ENCODE data around the gene GANC.

The GANC gene

GRCh38 chr15:42394106-42394505 lies 121.1 kb downstream of the GANC start:
- Histone ChIP-seq H3K27ac (ENCODE audit: extremely low read depth, low read depth, low read length) (no peak overlapping the region), H3K4me1 (ENCODE audit: control insufficient read depth, insufficient read depth, low read length) (no peaks in the 10 kb centered on the region), H3K4me3 (ENCODE audit: low read depth, low read length) (no peak overlapping the region), H3K9me3 (ENCODE audit: control insufficient read depth, insufficient read depth, low read depth, low read length) (no peaks in the 10 kb centered on the region), H3K36me3 (ENCODE audit: control insufficient read depth in 2 of 2, insufficient read depth in 1 of 2, low read length in 2 of 2) (no peaks in the 10 kb centered on the region)
- ChIA-PET CTCF (no interaction called here), POLR2A (no interaction called here)
- TF ChIP-seq MEIS1 (CRISPR knock-in tag; IDR thresholded peaks at IDR 0.05; ENCODE audit: borderline replicate concordance) (no peak), ZNF366 (tag by site-specific recombination; conservative IDR thresholded peaks at IDR 0.05) (no peak), ZBTB6 (tag by site-specific recombination; IDR thresholded peaks at IDR 0.05) (no peak)

DNA sequence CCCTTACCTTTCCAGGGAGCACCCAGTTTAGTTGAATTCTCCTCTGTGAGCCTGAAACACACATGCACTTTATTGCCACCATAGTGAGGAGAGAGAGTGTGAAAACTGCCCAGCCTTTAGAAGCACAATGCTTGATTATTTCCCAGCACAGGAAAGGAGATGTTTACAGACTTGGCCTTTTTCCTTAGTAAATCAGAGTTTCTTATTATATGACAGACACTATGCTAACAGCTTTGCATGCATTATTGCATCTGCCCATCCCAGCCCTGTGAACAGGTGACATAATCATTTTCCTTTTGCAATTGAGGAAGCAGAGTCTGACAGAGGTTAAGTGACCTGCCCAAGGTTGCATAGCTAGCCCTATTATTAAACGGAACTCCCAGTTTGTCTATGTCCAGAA lies 122.8 kb downstream of the GANC start:
- no peak overlapping the region for H3K4me3 ChIP-seq (ENCODE audit: low read depth, low read length)
- TF ChIP-seq, protein P1, sequence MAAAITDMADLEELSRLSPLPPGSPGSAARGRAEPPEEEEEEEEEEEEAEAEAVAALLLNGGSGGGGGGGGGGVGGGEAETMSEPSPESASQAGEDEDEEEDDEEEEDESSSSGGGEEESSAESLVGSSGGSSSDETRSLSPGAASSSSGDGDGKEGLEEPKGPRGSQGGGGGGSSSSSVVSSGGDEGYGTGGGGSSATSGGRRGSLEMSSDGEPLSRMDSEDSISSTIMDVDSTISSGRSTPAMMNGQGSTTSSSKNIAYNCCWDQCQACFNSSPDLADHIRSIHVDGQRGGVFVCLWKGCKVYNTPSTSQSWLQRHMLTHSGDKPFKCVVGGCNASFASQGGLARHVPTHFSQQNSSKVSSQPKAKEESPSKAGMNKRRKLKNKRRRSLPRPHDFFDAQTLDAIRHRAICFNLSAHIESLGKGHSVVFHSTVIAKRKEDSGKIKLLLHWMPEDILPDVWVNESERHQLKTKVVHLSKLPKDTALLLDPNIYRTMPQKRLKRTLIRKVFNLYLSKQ (tag by site-specific recombination; IDR thresholded peaks at IDR 0.05; ENCODE audit: borderline replicate concordance): no peak
- TF ChIP-seq ZNF473 (tag by site-specific recombination; IDR thresholded peaks at IDR 0.05) (no peak), ZNF433 (tag by site-specific recombination; IDR thresholded peaks at IDR 0.05; ENCODE audit: low read depth) (no peak)
- H3K9me3 ChIP-seq (ENCODE audit: control insufficient read depth, insufficient read depth, low read depth, low read length): no peaks in the 10 kb centered on the region
- no peak overlapping the region for H3K27ac ChIP-seq (ENCODE audit: extremely low read depth, low read depth, low read length)
- ChIA-PET CTCF (no interaction called here), POLR2A (no interaction called here)
- no peaks in the 10 kb centered on the region for H3K36me3 ChIP-seq (ENCODE audit: control insufficient read depth in 2 of 2, insufficient read depth in 1 of 2, low read length in 2 of 2)
- no peaks in the 10 kb centered on the region for H3K4me1 ChIP-seq (ENCODE audit: control insufficient read depth, insufficient read depth, low read length)

DNA sequence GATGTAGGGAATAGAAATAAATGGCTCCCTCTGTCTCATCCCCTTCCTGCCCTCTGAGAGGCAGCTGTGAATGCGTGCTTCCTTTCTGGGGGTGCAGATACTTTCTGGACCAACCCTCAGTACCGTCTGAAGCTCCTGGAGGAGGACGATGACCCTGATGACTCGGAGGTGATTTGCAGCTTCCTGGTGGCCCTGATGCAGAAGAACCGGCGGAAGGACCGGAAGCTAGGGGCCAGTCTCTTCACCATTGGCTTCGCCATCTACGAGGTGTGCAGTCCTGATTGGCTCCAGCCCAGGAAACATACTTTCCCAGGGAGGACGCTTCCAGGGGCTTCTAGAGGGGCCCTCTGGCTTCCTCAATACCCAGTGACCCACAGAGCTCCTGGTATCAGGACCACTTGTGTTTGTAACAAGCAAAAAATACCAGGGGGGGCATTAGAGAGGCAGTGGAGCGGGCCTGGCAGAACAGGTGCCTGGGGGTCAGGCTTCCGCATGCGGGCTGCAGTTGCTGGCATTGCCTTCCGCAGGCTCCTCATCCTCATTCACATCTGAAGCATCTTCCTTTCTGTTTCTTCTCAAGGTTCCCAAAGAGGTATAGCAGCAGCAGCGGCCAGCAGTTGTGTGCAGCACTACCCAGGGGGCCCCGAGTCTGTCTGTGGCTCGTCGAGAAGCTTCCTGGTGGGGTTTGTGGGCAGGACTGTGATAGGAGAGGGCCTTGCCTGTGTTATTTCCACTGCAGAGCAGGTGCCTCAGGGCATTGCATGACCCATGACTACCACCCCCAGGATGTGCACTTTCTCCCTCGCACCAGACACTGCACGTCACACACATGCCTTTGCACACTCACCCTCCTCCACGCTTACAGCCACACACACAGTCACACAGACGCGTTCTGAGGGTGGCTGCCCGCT lies 128.8 kb downstream of the GANC start:
- ChIA-PET CTCF (interaction anchor here (1.2 to 1.3 kb wide), 2 partner anchors 16 to 318 kb away, joined by 3 to 6 read pairs; no protein-coding TSS in a partner anchor), POLR2A (no interaction called here)
- TF ChIP-seq ZXDB (tag by site-specific recombination; IDR thresholded peaks at IDR 0.05) (no peak), ZNF629 (tag by site-specific recombination; IDR thresholded peaks at IDR 0.05) (no peak), ZNF248 (tag by site-specific recombination; IDR thresholded peaks at IDR 0.05) (no peak), ZNF174 (tag by site-specific recombination; IDR thresholded peaks at IDR 0.05) (no peak), RBAK (tag by site-specific recombination; IDR thresholded peaks at IDR 0.05) (no peak), CTCF (tag by site-specific recombination; IDR thresholded peaks at IDR 0.05) (no peak), ZNF777 (tag by site-specific recombination; IDR thresholded peaks at IDR 0.05; ENCODE audit: borderline replicate concordance) (no peak), ZNF530 (tag by site-specific recombination; IDR thresholded peaks at IDR 0.05; ENCODE audit: low read depth) (no peak), YY1 (tag by site-specific recombination; IDR thresholded peaks at IDR 0.05) (no peak), ZNF658 (tag by site-specific recombination; IDR thresholded peaks at IDR 0.05) (no peak), ZNF404 (tag by site-specific recombination; IDR thresholded peaks at IDR 0.05) (no peak)
- TF ChIP-seq, protein P2, sequence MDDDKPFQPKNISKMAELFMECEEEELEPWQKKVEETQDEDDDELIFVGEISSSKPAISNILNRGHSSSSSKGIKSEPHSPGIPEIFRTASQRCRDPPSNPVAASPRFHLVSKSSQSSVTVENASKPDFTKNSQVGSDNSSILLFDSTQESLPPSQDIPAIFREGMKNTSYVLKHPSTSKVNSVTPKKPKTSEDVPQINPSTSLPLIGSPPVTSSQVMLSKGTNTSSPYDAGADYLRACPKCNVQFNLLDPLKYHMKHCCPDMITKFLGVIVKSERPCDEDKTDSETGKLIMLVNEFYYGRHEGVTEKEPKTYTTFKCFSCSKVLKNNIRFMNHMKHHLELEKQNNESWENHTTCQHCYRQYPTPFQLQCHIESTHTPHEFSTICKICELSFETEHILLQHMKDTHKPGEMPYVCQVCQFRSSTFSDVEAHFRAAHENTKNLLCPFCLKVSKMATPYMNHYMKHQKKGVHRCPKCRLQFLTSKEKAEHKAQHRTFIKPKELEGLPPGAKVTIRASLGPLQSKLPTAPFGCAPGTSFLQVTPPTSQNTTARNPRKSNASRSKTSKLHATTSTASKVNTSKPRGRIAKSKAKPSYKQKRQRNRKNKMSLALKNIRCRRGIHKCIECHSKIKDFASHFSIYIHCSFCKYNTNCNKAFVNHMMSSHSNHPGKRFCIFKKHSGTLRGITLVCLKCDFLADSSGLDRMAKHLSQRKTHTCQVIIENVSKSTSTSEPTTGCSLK (tag by site-specific recombination; IDR thresholded peaks at IDR 0.05): no peak
- TF ChIP-seq, protein P3, sequence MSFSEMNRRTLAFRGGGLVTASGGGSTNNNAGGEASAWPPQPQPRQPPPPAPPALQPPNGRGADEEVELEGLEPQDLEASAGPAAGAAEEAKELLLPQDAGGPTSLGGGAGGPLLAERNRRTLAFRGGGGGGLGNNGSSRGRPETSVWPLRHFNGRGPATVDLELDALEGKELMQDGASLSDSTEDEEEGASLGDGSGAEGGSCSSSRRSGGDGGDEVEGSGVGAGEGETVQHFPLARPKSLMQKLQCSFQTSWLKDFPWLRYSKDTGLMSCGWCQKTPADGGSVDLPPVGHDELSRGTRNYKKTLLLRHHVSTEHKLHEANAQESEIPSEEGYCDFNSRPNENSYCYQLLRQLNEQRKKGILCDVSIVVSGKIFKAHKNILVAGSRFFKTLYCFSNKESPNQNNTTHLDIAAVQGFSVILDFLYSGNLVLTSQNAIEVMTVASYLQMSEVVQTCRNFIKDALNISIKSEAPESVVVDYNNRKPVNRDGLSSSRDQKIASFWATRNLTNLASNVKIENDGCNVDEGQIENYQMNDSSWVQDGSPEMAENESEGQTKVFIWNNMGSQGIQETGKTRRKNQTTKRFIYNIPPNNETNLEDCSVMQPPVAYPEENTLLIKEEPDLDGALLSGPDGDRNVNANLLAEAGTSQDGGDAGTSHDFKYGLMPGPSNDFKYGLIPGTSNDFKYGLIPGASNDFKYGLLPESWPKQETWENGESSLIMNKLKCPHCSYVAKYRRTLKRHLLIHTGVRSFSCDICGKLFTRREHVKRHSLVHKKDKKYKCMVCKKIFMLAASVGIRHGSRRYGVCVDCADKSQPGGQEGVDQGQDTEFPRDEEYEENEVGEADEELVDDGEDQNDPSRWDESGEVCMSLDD (tag by site-specific recombination; IDR thresholded peaks at IDR 0.05): no peak
- TF ChIP-seq, protein P4, sequence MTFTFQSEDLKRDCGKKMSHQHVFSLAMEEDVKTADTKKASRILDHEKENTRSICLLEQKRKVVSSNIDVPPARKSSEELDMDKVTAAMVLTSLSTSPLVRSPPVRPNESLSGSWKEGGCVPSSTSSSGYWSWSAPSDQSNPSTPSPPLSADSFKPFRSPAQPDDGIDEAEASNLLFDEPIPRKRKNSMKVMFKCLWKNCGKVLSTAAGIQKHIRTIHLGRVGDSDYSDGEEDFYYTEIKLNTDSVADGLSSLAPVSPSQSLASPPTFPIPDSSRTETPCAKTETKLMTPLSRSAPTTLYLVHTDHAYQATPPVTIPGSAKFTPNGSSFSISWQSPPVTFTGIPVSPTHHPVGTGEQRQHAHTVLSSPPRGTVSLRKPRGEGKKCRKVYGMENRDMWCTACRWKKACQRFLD (tag by site-specific recombination; IDR thresholded peaks at IDR 0.05): no peak

More for the DNA sequence above, 128.8 kb downstream of the GANC start:
- Histone ChIP-seq H3K27ac (ENCODE audit: extremely low read depth, low read depth, low read length) (no peak overlapping the region), H3K9me3 (ENCODE audit: control insufficient read depth, insufficient read depth, low read depth, low read length) (no peaks in the 10 kb centered on the region), H3K4me3 (ENCODE audit: low read depth, low read length) (no peak overlapping the region), H3K36me3 (ENCODE audit: control insufficient read depth in 2 of 2, insufficient read depth in 1 of 2, low read length in 2 of 2) (no peaks in the 10 kb centered on the region), H3K4me1 (ENCODE audit: control insufficient read depth, insufficient read depth, low read length) (no peaks in the 10 kb centered on the region)
